ENCODE measurements around the gene FLYWCH1. TPM values are rescaled to one million over a fixed set of nuclear protein-coding genes. Genes with fewer than 3 reads are reported as not detected.
A peak's percentile ranks its signal among the peaks of the same experiment; 100 is the strongest.

FLYWCH1 gene, protein sequence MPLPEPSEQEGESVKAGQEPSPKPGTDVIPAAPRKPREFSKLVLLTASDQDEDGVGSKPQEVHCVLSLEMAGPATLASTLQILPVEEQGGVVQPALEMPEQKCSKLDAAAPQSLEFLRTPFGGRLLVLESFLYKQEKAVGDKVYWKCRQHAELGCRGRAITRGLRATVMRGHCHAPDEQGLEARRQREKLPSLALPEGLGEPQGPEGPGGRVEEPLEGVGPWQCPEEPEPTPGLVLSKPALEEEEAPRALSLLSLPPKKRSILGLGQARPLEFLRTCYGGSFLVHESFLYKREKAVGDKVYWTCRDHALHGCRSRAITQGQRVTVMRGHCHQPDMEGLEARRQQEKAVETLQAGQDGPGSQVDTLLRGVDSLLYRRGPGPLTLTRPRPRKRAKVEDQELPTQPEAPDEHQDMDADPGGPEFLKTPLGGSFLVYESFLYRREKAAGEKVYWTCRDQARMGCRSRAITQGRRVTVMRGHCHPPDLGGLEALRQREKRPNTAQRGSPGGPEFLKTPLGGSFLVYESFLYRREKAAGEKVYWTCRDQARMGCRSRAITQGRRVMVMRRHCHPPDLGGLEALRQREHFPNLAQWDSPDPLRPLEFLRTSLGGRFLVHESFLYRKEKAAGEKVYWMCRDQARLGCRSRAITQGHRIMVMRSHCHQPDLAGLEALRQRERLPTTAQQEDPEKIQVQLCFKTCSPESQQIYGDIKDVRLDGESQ
- total RNA-seq (2021; fragmentation: NEBNext Ultra II Directional; extraction: Animal tissue kit (Norgen Biotek cat#: 25700)) (23.1 and 23.5 TPM in 2 replicates), polyA plus RNA-seq (2011; rRNA removed) (12.4 and 22.2 TPM in 2 replicates), polyA minus RNA-seq (2011; rRNA and poly(A)+ RNA removed) (5.1 and 10.5 TPM in 2 replicates)
- 14.3 TPM for polyA plus RNA-seq (2011; cell fraction: cytosol; rRNA removed)
- polyA plus RNA-seq (2011; cell fraction: nucleus; rRNA removed): 29.4 TPM
- 10.6 to 15.2 TPM (median 13.5 TPM) in 4 replicates for polyA plus RNA-seq (2012, experiment 1 of 2)
- 19.6 TPM for polyA plus RNA-seq (2012, experiment 2 of 2)
- polyA plus RNA-seq (2013, experiment 1 of 2): 10.4 TPM
- 9.2 TPM for polyA plus RNA-seq (2013, experiment 2 of 2)
- 9.8 TPM for polyA minus RNA-seq (2011; cell fraction: cytosol; rRNA and poly(A)+ RNA removed)
- 15.7 TPM for polyA minus RNA-seq (2011; cell fraction: nucleus; rRNA and poly(A)+ RNA removed)
- long read RNA-seq, experiment 1, partial matches to known transcripts: 4 of 12 reads
- long read RNA-seq, experiment 1, other reads (novel, unspliced or antisense): 5 of 12 reads
- long read RNA-seq, experiment 2: 0 reads

DNA sequence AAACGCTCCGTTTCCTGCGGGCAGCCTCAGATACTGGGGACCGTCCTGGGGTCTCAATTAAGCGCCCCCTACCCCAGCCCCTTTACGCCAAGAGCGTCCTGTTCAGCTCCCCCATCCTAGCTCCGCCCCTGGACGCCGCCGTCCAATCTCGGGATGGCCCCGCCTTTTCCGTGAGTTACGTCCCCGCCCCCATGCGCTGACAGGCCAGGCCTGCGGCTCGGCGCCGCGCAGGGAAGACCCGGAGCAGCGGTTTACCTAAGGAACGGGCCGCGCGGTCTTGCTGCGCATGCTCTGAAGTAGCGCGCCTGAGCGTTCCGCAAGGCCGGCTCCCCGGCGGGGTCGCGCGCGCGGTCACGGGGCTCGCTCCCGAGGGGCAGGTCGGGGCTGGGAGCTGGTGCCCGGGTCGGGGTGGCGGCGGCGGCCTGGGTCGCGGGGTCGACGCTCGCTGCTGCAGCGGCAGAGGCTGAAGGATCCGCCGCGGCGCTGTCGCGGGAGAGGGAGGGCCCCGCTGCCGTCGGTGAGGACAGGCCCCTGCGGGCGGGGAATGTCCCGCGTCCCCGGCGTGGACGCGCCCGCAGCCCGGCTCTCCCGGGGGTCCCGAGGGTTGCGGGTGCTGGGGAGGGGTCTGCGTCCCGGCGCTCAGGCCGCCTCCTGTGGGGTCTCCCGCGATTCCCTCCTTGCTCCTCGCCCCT is at the start of gene FLYWCH1:
TSS of gene FLYWCH1 (plus strand) at position 294 of the 692 bp plus-strand sequence. CDS start 17,755 bp downstream, outside the sequence.
- Histone ChIP-seq H3K27ac (ENCODE audit: low read depth, low read length) (no peak within 1 kb of the TSS), H3K4me3 (ENCODE audit: extremely low read depth in 1 of 4, insufficient read depth in 2 of 4, low read depth in 3 of 4, low read length in 4 of 4) (peak within 1 kb of the TSS; percentile 61 to 87 (median 73)), H3K23me2 (ENCODE audit: low read depth, low read length) (peaks cover 13% of the 10 kb centered on the region), H2AFZ (ENCODE audit: low read length) (peak within 1 kb of the TSS; percentile 97; the same call in 1 of the 2 replicates), H3K79me2 (ENCODE audit: control insufficient read depth in 1 of 2, insufficient read depth in 2 of 2, low read length in 2 of 2) (peaks cover 0 to 2% of the 10 kb centered on the region in 2 experiments; a peak in 1 of 4 replicates), H3K4ac (replicated peaks; ENCODE audit: insufficient read length, low read depth, low read length) (no peak within 1 kb of the TSS), H3K36me3 (ENCODE audit: control insufficient read depth in 2 of 4, insufficient read depth in 4 of 4, low read length in 3 of 4) (peaks cover 0 to 4% (median 0%) of the 10 kb centered on the region in 4 experiments; a peak in 1 of 8 replicates), H2BK5ac (ENCODE audit: low read depth, low read length) (no peak within 1 kb of the TSS; the same call in 1 of the 2 replicates), H3K9ac (replicated peaks in 1 of 4; ENCODE audit: extremely low read depth in 1 of 4, low read depth in 3 of 4, low read length in 3 of 4) (peak within 1 kb of the TSS; percentile 2 to 76 (median 39); a peak in 5 of 7 replicates), H3K14ac (ENCODE audit: insufficient read length) (no peak within 1 kb of the TSS), H2BK20ac (ENCODE audit: low read length) (no peak within 1 kb of the TSS), H3K27me3 (replicated peaks in 1 of 4; ENCODE audit: control insufficient read depth in 3 of 4, extremely low read depth in 1 of 4, insufficient read depth in 3 of 4, low read length in 3 of 4) (peaks cover 0 to 9% (median 8%) of the 10 kb centered on the region in 4 experiments; a peak in 5 of 7 replicates), H3K18ac (ENCODE audit: extremely low read depth, low read length) (peak within 1 kb of the TSS; percentile 48; the same call in 1 of the 2 replicates), H2BK15ac (ENCODE audit: low read length) (no peak within 1 kb of the TSS), H2BK120ac (replicated peaks; ENCODE audit: low read depth, low read length) (no peak within 1 kb of the TSS), H4K8ac (ENCODE audit: extremely low read depth, insufficient read depth, low read length) (peak within 1 kb of the TSS; percentile 54), H3K4me2 (ENCODE audit: insufficient read depth in 1 of 2, low read depth in 2 of 2, low read length in 2 of 2) (peak within 1 kb of the TSS; percentile 96 to 100), H4K91ac (replicated peaks; ENCODE audit: insufficient read length, low read length) (no peak within 1 kb of the TSS), H3K23ac (ENCODE audit: insufficient read length) (no peak within 1 kb of the TSS), H3K9me3 (ENCODE audit: insufficient read depth in 2 of 2, low read depth in 1 of 2, low read length in 1 of 2) (no peaks in the 10 kb centered on the region), H3K79me1 (ENCODE audit: low read depth, low read length) (no peaks in the 10 kb centered on the region; the same call in 1 of the 2 replicates), H4K5ac (ENCODE audit: insufficient read length, low read depth, low read length) (peak within 1 kb of the TSS; percentile 29), H3K56ac (replicated peaks; ENCODE audit: insufficient read length, low read depth, low read length) (no peak within 1 kb of the TSS), H2BK12ac (ENCODE audit: low read depth, low read length) (no peak within 1 kb of the TSS), H2AK5ac (ENCODE audit: low read depth, low read length) (no peak within 1 kb of the TSS), H3K4me1 (replicated peaks in 1 of 4; ENCODE audit: control insufficient read depth in 3 of 4, insufficient read depth in 4 of 4, low read length in 3 of 4) (peaks cover 0 to 6% (median 2%) of the 10 kb centered on the region in 4 experiments; a peak in 3 of 7 replicates), H4K20me1 (replicated peaks in 1 of 2; ENCODE audit: control insufficient read depth in 1 of 2, insufficient read depth in 2 of 2, low read length in 2 of 2) (no peaks in the 10 kb centered on the region)
- DNase-seq (ENCODE audit: low read depth in 1 of 2, low spot score in 2 of 2) (peak; percentile 96 to 99), FAIRE-seq (no peak)
- ChIA-PET POLR2A (ENCODE audit: partially characterized antibody) (interaction anchor here (0.5 to 2.6 kb wide), 9 partner anchors 10 to 972 kb away, joined by 3 to 11 read pairs (median 3); partner anchors contain the start of genes KCTD5, PAQR4 and SRRM2), CTCF (ENCODE audit: partially characterized antibody) (interaction anchor here (0.9 to 9.9 kb wide), 11 partner anchors 12 to 73 kb away, joined by 3 to 98 read pairs (median 4); partner anchors contain the start of gene FLYWCH2)
- 0% methylated on average over 44 of the region's 85 CpGs; no CpG with 5 or more reads in 1 of the 2 experiments for WGBS, 2 experiments (ENCODE audit: extremely low coverage in 1 of 2, insufficient coverage in 1 of 2, insufficient read length in 1 of 2, insufficient replicate concordance in 2 of 2, low coverage in 1 of 2, low lambda C conversion rate in 2 of 2, missing lambda C conversion rate in 1 of 2)
- TF ChIP-seq, protein P1, sequence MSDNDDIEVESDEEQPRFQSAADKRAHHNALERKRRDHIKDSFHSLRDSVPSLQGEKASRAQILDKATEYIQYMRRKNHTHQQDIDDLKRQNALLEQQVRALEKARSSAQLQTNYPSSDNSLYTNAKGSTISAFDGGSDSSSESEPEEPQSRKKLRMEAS (IDR thresholded peaks at IDR 0.05): peak; percentile 81
- TF ChIP-seq SUZ12 (IDR thresholded peaks at IDR 0.05; ENCODE audit: low read length): no peak
- 0 out of 2 replicates have a peak, but pooled peaks have one; percentile 26 for TF ChIP-seq CHD2 (IDR thresholded peaks at IDR 0.05; ENCODE audit: low read length)
- 0 out of 3 replicates have a peak, but pooled peaks of 1 of the 2 experiments have one; percentile 28 for TF ChIP-seq POLR2A (IDR thresholded peaks at IDR 0.05; ENCODE audit: control extremely low read depth in 1 of 2, low read depth in 2 of 2, low read length in 2 of 2)
- peak; percentile 44; the same call in 1 of the 2 replicates for TF ChIP-seq RFX5 (IDR thresholded peaks at IDR 0.05; ENCODE audit: borderline replicate concordance, low read depth, low read length)

Data from H1 (cell line).